GM13976 (cell line): ENCODE measurements around the gene TTLL5.

Experiments
- DNase-seq: peaks from one replicate; pipeline ENCODE4 v3.0.0; 2012; ENCODE audit warnings: low spot score
- CTCF ChIP-seq: IDR thresholded peaks from 2 replicates; pipeline ENCODE4 v1.5.1; 2012; ENCODE audit warnings: borderline replicate concordance, mild to moderate bottlenecking; ENCODE audit not compliant: insufficient read depth; ENCODE audit errors: extremely low read depth, missing control alignments, control extremely low read depth
- in situ Hi-C: fragments of 300-500 bp; cut with MboI; formaldehyde crosslinking; loops from one replicate; pipeline ENCODE4 v1.12.0; 2022; ENCODE audit warnings: low sequenced_read_pairs, mixed read lengths, inconsistent platforms; ENCODE audit not compliant: unreplicated experiment

The TTLL5 gene

GRCh38 chr14:75764020-75764419, 103.0 kb downstream of the TTLL5 start:
- no peak for TF ChIP-seq CTCF
- in situ Hi-C loops = no loop called here
- no peak for DNase-seq

GRCh38 chr14:75769047-75769685, 108.1 kb downstream of the TTLL5 start:
- no peak for TF ChIP-seq CTCF

GRCh38 chr14:75770635-75771034, 109.6 kb downstream of the TTLL5 start:
- TF ChIP-seq CTCF = no peak
- DNase-seq = no peak
- in situ Hi-C loops = no loop called here

More at GRCh38 chr14:75769047-75769685, 108.1 kb downstream of the TTLL5 start:
- in situ Hi-C loops = no loop called here
- peak; percentile 11 for DNase-seq

- in situ Hi-C loops = no loop called here
- no peak for DNase-seq
- TF ChIP-seq CTCF = no peak
Observed at GRCh38 chr14:75771595-75771994, 110.5 kb downstream of the TTLL5 start.

GRCh38 chr14:75773046-75773445, 112.0 kb downstream of the TTLL5 start:
- no peak for DNase-seq
- in situ Hi-C loops = no loop called here
- no peak for TF ChIP-seq CTCF

GRCh38 chr14:75781096-75781495, 120.0 kb downstream of the TTLL5 start:
- in situ Hi-C loops = no loop called here
- TF ChIP-seq CTCF = no peak
- DNase-seq = no peak
